Memory B cell (primary cell): Measurements from ENCODE around the gene NPRL2.

ENCODE experiments used
- ATAC-seq: fragments of 150-1000 bp; cut with Tn5 transposase; 2 replicates; pipeline ENCODE4 v1.10.0; 2021; ENCODE audit warnings: low read depth, mild to moderate bottlenecking, moderate library complexity
- DNase-seq, 2 donors: peaks; one replicate each; pipeline ENCODE4 v3.0.0; 2022; ENCODE audit warnings: low spot score in 2 of 2
- H3K27ac Mint-ChIP-seq: one replicate; pipeline ENCODE4 v1.8.0; 2022; ENCODE audit warnings: mild to moderate bottlenecking, moderate library complexity, mixed read lengths
- H3K27me3 Mint-ChIP-seq: one replicate; pipeline ENCODE4 v1.8.0; 2022; ENCODE audit warnings: mixed read lengths
- H3K36me3 Mint-ChIP-seq: one replicate; pipeline ENCODE4 v1.8.0; 2022; ENCODE audit warnings: mild to moderate bottlenecking, mixed read lengths
- H3K4me1 Mint-ChIP-seq: one replicate; pipeline ENCODE4 v1.8.0; 2022; ENCODE audit warnings: mixed read lengths
- H3K4me3 Mint-ChIP-seq: one replicate; pipeline ENCODE4 v1.8.0; 2022; ENCODE audit warnings: mild to moderate bottlenecking, moderate library complexity, mixed read lengths
- H3K9me3 Mint-ChIP-seq: one replicate; pipeline ENCODE4 v1.8.0; 2022; ENCODE audit warnings: mixed read lengths

Gene NPRL2

GRCh38 chr3:50364573-50365079 lies 14.1 kb upstream of the NPRL2 start:
- peak overlapping the region; percentile 91 for H3K27ac Mint-ChIP-seq
- H3K4me3 Mint-ChIP-seq, result peak overlapping the region; percentile 88
- H3K36me3 Mint-ChIP-seq, result no peaks in the 10 kb centered on the region
- peaks cover 4% of the 10 kb centered on the region for H3K27me3 Mint-ChIP-seq
- H3K4me1 Mint-ChIP-seq, result peaks cover 20% of the 10 kb centered on the region
- DNase-seq, result no peak
- H3K9me3 Mint-ChIP-seq, result no peaks in the 10 kb centered on the region
- ATAC-seq, result peak; percentile 4

GRCh38 chr3:50359760-50360110 lies 9.2 kb upstream of the NPRL2 start:
- no peaks in the 10 kb centered on the region for H3K27me3 Mint-ChIP-seq
- peak; percentile 13 for ATAC-seq
- peak overlapping the region; percentile 93 for H3K27ac Mint-ChIP-seq
- peak overlapping the region; percentile 99 for H3K4me3 Mint-ChIP-seq
- peaks cover 32% of the 10 kb centered on the region for H3K4me1 Mint-ChIP-seq
- H3K9me3 Mint-ChIP-seq, result no peaks in the 10 kb centered on the region
- H3K36me3 Mint-ChIP-seq, result peaks cover 4% of the 10 kb centered on the region
- DNase-seq, result no peak

GRCh38 chr3:50358911-50359759 lies 8.6 kb upstream of the NPRL2 start, which contains the start of gene TMEM115:
TMEM115 (minus strand) TSS chr3:50359521; CDS start chr3:50359063, 458 bp downstream.
- H3K4me3 Mint-ChIP-seq, result peak within 1 kb of the TSS; percentile 99
- peaks cover 6% of the 10 kb centered on the region for H3K36me3 Mint-ChIP-seq
- no peaks in the 10 kb centered on the region for H3K9me3 Mint-ChIP-seq
- DNase-seq (peak; percentile 84 to 90), ATAC-seq (peak; percentile 100)
- no peaks in the 10 kb centered on the region for H3K27me3 Mint-ChIP-seq
- peak within 1 kb of the TSS; percentile 93 for H3K27ac Mint-ChIP-seq
- H3K4me1 Mint-ChIP-seq, result peaks cover 30% of the 10 kb centered on the region

GRCh38 chr3:50358355-50358910 lies 7.9 kb upstream of the NPRL2 start:
- Mint-ChIP-seq H3K27me3 (no peaks in the 10 kb centered on the region), H3K4me1 (peaks cover 29% of the 10 kb centered on the region), H3K4me3 (peak overlapping the region; percentile 90), H3K27ac (peak overlapping the region; percentile 83), H3K36me3 (peaks cover 7% of the 10 kb centered on the region), H3K9me3 (no peaks in the 10 kb centered on the region)
- DNase-seq (no peak), ATAC-seq (no peak)

GRCh38 chr3:50357481-50357880 lies 6.9 kb upstream of the NPRL2 start:
- Mint-ChIP-seq H3K36me3 (peaks cover 7% of the 10 kb centered on the region), H3K4me3 (peak overlapping the region; percentile 90), H3K27ac (no peak overlapping the region), H3K27me3 (no peaks in the 10 kb centered on the region), H3K4me1 (peaks cover 26% of the 10 kb centered on the region), H3K9me3 (no peaks in the 10 kb centered on the region)
- DNase-seq (no peak), ATAC-seq (no peak)

GRCh38 chr3:50356553-50356952 lies 6.0 kb upstream of the NPRL2 start:
- Mint-ChIP-seq H3K9me3 (no peaks in the 10 kb centered on the region), H3K36me3 (peaks cover 7% of the 10 kb centered on the region), H3K27me3 (no peaks in the 10 kb centered on the region), H3K27ac (no peak overlapping the region), H3K4me1 (peaks cover 26% of the 10 kb centered on the region), H3K4me3 (peak overlapping the region; percentile 90)
- DNase-seq (no peak), ATAC-seq (no peak)

- Mint-ChIP-seq H3K27ac (no peak overlapping the region), H3K36me3 (peaks cover 7% of the 10 kb centered on the region), H3K4me1 (peaks cover 29% of the 10 kb centered on the region), H3K4me3 (no peak overlapping the region), H3K9me3 (no peaks in the 10 kb centered on the region), H3K27me3 (no peaks in the 10 kb centered on the region)
- ATAC-seq (no peak), DNase-seq (no peak)
Measured at GRCh38 chr3:50355829-50356552, 5.4 kb upstream of the NPRL2 start.

GRCh38 chr3:50354850-50355249 lies 4.3 kb upstream of the NPRL2 start:
- Mint-ChIP-seq H3K9me3 (no peaks in the 10 kb centered on the region), H3K4me3 (no peak overlapping the region), H3K4me1 (peaks cover 38% of the 10 kb centered on the region), H3K36me3 (peaks cover 7% of the 10 kb centered on the region), H3K27me3 (no peaks in the 10 kb centered on the region), H3K27ac (no peak overlapping the region)
- ATAC-seq, result no peak
- no peak for DNase-seq

GRCh38 chr3:50354186-50354764 lies 3.7 kb upstream of the NPRL2 start:
- Mint-ChIP-seq H3K4me1 (peaks cover 36% of the 10 kb centered on the region), H3K27ac (no peak overlapping the region), H3K9me3 (no peaks in the 10 kb centered on the region), H3K4me3 (no peak overlapping the region), H3K36me3 (peaks cover 7% of the 10 kb centered on the region), H3K27me3 (no peaks in the 10 kb centered on the region)
- ATAC-seq (no peak), DNase-seq (no peak)

GRCh38 chr3:50353245-50354004 lies 2.9 kb upstream of the NPRL2 start:
- H3K27me3 Mint-ChIP-seq, result no peaks in the 10 kb centered on the region
- DNase-seq (no peak), ATAC-seq (no peak)
- peaks cover 40% of the 10 kb centered on the region for H3K4me1 Mint-ChIP-seq
- H3K9me3 Mint-ChIP-seq, result no peaks in the 10 kb centered on the region
- H3K27ac Mint-ChIP-seq, result no peak overlapping the region
- H3K36me3 Mint-ChIP-seq, result peaks cover 7% of the 10 kb centered on the region
- H3K4me3 Mint-ChIP-seq, result no peak overlapping the region

- Mint-ChIP-seq H3K27ac (no peak overlapping the region), H3K4me3 (no peak overlapping the region), H3K4me1 (peaks cover 37% of the 10 kb centered on the region), H3K36me3 (peaks cover 7% of the 10 kb centered on the region), H3K27me3 (no peaks in the 10 kb centered on the region), H3K9me3 (no peaks in the 10 kb centered on the region)
- DNase-seq (no peak), ATAC-seq (no peak)
Measured at GRCh38 chr3:50352781-50353180, 2.2 kb upstream of the NPRL2 start.

- peaks cover 7% of the 10 kb centered on the region for H3K36me3 Mint-ChIP-seq
- ATAC-seq (no peak), DNase-seq (no peak)
- no peaks in the 10 kb centered on the region for H3K27me3 Mint-ChIP-seq
- H3K27ac Mint-ChIP-seq, result no peak overlapping the region
- H3K4me1 Mint-ChIP-seq, result peaks cover 26% of the 10 kb centered on the region
- peak overlapping the region; percentile 99 for H3K4me3 Mint-ChIP-seq
- no peaks in the 10 kb centered on the region for H3K9me3 Mint-ChIP-seq
Measured at GRCh38 chr3:50351323-50351697, 735 bp upstream of the NPRL2 start.

GRCh38 chr3:50350213-50350526 lies 405 bp downstream of the NPRL2 start:
- Mint-ChIP-seq H3K9me3 (no peaks in the 10 kb centered on the region), H3K27me3 (no peaks in the 10 kb centered on the region), H3K36me3 (peaks cover 3% of the 10 kb centered on the region), H3K27ac (peak overlapping the region; percentile 94), H3K4me3 (peak overlapping the region; percentile 99), H3K4me1 (peaks cover 29% of the 10 kb centered on the region)
- DNase-seq (no peak), ATAC-seq (no peak)
